Ishikawa (cell line): ENCODE results near the gene SH2D3C.

Experiments used
- CEBPB ChIP-seq: IDR thresholded peaks from 2 replicates; pipeline ENCODE4 v1.6.1; 2012
- CREB1 ChIP-seq: IDR thresholded peaks from 2 replicates; pipeline ENCODE4 v1.6.1; 2012; ENCODE audit warnings: low read depth
- EGR1 ChIP-seq: IDR thresholded peaks from 2 replicates; pipeline ENCODE4 v1.6.1; 2012
- EP300 ChIP-seq: IDR thresholded peaks from 2 replicates; pipeline ENCODE4 v1.6.1; 2012; ENCODE audit warnings: borderline replicate concordance
- FOXM1 ChIP-seq: IDR thresholded peaks from 2 replicates; pipeline ENCODE4 v1.6.1; 2012; ENCODE audit warnings: low read depth, borderline replicate concordance
- NFIC ChIP-seq: IDR thresholded peaks from 2 replicates; pipeline ENCODE4 v1.6.1; 2012
- RAD21 ChIP-seq: IDR thresholded peaks from 2 replicates; pipeline ENCODE4 v1.6.1; 2012; ENCODE audit warnings: low read depth
- TAF1 ChIP-seq: IDR thresholded peaks from 2 replicates; pipeline ENCODE4 v1.6.1; 2012; ENCODE audit warnings: low read depth, mild to moderate bottlenecking
- TCF12 ChIP-seq: IDR thresholded peaks from 2 replicates; pipeline ENCODE4 v1.6.1; 2012; ENCODE audit warnings: low read depth
- TEAD4 ChIP-seq: IDR thresholded peaks from 2 replicates; pipeline ENCODE4 v1.6.1; 2012
- YY1 ChIP-seq: IDR thresholded peaks from 2 replicates; pipeline ENCODE4 v1.6.1; 2012; ENCODE audit warnings: low read depth
- ZBTB7A ChIP-seq: IDR thresholded peaks from 2 replicates; pipeline ENCODE4 v1.6.1; 2012; ENCODE audit warnings: low read depth
- TF ChIP-seq, protein P1 (sequence below): IDR thresholded peaks from 2 replicates; pipeline ENCODE4 v1.6.1; 2012
- TF ChIP-seq, protein P2 (sequence below): IDR thresholded peaks from 2 replicates; pipeline ENCODE4 v1.6.1; 2012
- TF ChIP-seq, protein P3 (sequence below): IDR thresholded peaks from 2 replicates; pipeline ENCODE4 v1.6.1; 2012; ENCODE audit warnings: low read depth, mild to moderate bottlenecking

The SH2D3C gene

DNA sequence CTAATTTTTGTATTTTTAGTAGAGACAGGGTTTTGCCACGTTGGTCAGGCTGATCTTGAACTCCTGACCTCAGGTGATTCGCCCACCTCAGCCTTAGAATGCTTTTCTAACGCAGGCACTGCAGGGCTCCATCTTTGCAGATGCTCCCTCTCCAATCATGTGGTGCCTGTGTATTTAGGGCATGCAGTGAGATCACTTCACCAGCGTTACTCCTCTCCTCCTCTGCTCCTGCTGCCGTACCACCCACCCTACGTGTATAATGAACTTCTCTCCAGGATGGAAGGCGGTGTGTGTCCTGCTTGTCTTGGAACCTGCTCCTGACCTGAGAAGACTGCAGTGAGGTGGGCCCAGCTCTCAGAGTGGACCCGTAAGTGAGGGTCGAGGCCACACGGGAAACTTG is 85.3 kb downstream of the SH2D3C start:
- TF ChIP-seq, protein P1, sequence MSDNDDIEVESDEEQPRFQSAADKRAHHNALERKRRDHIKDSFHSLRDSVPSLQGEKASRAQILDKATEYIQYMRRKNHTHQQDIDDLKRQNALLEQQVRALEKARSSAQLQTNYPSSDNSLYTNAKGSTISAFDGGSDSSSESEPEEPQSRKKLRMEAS = no peak
- TF ChIP-seq ZBTB7A (no peak), YY1 (no peak), RAD21 (no peak), FOXM1 (no peak), TEAD4 (no peak), NFIC (no peak), TCF12 (no peak), TAF1 (no peak)
- TF ChIP-seq, protein P2, sequence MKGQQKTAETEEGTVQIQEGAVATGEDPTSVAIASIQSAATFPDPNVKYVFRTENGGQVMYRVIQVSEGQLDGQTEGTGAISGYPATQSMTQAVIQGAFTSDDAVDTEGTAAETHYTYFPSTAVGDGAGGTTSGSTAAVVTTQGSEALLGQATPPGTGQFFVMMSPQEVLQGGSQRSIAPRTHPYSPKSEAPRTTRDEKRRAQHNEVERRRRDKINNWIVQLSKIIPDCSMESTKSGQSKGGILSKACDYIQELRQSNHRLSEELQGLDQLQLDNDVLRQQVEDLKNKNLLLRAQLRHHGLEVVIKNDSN = no peak
- TF ChIP-seq, protein P3, sequence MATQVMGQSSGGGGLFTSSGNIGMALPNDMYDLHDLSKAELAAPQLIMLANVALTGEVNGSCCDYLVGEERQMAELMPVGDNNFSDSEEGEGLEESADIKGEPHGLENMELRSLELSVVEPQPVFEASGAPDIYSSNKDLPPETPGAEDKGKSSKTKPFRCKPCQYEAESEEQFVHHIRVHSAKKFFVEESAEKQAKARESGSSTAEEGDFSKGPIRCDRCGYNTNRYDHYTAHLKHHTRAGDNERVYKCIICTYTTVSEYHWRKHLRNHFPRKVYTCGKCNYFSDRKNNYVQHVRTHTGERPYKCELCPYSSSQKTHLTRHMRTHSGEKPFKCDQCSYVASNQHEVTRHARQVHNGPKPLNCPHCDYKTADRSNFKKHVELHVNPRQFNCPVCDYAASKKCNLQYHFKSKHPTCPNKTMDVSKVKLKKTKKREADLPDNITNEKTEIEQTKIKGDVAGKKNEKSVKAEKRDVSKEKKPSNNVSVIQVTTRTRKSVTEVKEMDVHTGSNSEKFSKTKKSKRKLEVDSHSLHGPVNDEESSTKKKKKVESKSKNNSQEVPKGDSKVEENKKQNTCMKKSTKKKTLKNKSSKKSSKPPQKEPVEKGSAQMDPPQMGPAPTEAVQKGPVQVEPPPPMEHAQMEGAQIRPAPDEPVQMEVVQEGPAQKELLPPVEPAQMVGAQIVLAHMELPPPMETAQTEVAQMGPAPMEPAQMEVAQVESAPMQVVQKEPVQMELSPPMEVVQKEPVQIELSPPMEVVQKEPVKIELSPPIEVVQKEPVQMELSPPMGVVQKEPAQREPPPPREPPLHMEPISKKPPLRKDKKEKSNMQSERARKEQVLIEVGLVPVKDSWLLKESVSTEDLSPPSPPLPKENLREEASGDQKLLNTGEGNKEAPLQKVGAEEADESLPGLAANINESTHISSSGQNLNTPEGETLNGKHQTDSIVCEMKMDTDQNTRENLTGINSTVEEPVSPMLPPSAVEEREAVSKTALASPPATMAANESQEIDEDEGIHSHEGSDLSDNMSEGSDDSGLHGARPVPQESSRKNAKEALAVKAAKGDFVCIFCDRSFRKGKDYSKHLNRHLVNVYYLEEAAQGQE = no peak

DNA sequence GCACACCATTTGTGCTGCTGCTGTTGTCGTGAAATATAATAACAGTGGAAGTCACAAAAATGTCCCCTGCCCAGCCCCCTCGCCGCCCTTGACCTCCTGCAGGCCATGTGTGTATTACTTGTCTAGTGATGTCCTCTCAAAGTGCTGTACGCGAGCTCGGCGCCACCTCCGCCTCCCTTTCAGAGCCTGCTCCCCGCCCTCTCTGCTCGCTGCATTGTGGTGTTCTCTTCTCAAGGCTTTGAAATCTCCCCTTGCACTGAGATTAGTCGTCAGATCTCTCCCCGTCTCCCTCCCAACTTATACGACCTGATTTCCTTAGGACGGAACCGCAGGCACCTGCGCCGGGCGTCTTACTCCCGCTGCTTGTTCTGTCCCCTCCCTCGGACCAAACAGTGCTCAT is 86.4 kb downstream of the SH2D3C start:
- TF ChIP-seq, protein P2 = no peak
- TF ChIP-seq EP300 = no peak
- no peak for TF ChIP-seq CEBPB
- no peak for TF ChIP-seq YY1
- TF ChIP-seq, protein P1 = no peak
- TF ChIP-seq ZBTB7A = no peak
- no peak for TF ChIP-seq CREB1
- no peak for TF ChIP-seq TEAD4
- TF ChIP-seq, protein P3 = no peak
- no peak for TF ChIP-seq TAF1
- no peak for TF ChIP-seq FOXM1
- TF ChIP-seq NFIC = no peak
- no peak for TF ChIP-seq EGR1

DNA sequence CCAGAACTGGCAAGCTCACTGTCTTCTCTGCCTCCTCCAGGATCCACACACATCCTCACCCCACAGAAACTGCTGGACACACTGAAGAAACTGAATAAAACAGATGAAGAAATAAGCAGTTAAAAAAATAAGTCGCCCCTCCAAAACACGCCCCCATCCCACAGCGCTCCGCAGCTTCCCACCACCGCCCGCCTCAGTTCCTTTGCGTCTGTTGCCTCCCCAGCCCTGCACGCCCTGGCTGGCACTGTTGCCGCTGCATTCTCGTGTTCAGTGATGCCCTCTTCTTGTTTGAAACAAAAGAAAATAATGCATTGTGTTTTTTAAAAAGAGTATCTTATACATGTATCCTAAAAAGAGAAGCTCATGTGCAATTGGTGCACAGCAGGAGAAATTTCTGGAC is 87.7 kb downstream of the SH2D3C start:
- TF ChIP-seq FOXM1 (no peak), TEAD4 (no peak), ZBTB7A (no peak), YY1 (no peak)

DNA sequence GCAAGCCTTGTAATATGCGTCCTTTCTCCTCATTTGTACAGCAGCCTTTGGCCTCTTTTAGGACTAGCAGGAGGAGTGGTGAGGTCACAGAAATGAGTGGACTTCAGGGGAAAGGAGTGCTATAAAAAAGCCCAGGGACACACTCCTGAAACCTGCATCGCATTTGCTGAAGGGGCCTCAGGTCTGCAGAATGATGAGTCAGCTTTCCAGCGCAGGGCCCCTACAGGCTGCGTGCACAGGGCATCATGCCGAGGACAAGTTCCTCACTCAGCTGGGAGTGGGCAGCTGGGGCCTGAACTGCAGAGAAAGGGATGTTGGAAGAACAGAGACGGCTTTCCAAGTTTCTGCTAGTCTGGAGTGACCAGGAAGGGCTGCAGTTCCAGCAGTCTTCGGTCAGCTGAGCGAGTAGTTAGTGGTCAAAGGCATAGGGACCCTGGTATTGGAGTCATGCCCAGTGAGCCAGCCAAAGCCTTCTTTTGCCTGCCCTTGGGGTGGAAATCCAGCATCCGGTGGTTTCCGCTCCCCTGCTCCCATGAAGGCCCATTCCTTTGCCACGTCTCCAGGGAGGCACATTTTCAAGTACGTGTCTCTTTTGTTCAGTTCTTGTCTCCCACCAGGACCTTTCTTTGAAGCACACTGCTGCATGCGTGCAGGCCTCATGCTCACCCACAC is 89.0 kb downstream of the SH2D3C start:
- TF ChIP-seq ZBTB7A (no peak), EGR1 (no peak), NFIC (no peak), CREB1 (no peak), TCF12 (no peak), TAF1 (no peak), FOXM1 (no peak)
- TF ChIP-seq, protein P2 = no peak
- TF ChIP-seq, protein P3 = no peak
- TF ChIP-seq, protein P1 = no peak
